Neuronal stem cell (in vitro differentiated cells): ENCODE measurements around the gene RFLNA.
A peak's percentile ranks its signal among the peaks of the same experiment; 100 is the strongest.

Source experiments
- DNase-seq: peaks from one replicate; pipeline ENCODE4 v3.0.0-alpha.2; 2013; ENCODE audit warnings: low spot score
- H2AFZ ChIP-seq: one replicate; pipeline ENCODE4 v1.6.1; 2013; ENCODE audit warnings: mild to moderate bottlenecking, low read length, inconsistent platforms
- H2AK5ac ChIP-seq: 2 replicates; pipeline ENCODE4 v1.6.1; 2013; ENCODE audit warnings: low read depth, mild to moderate bottlenecking, inconsistent platforms, low read length, moderate library complexity, mixed read lengths
- H2BK120ac ChIP-seq: 2 replicates; pipeline ENCODE4 v1.6.1; 2013; ENCODE audit warnings: low read depth, mild to moderate bottlenecking, inconsistent platforms, low read length, moderate library complexity, mixed read lengths
- H2BK12ac ChIP-seq: one replicate; pipeline ENCODE4 v1.6.1; 2013; ENCODE audit warnings: low read length, inconsistent platforms
- H2BK15ac ChIP-seq: 2 replicates; pipeline ENCODE4 v1.6.1; 2013; ENCODE audit warnings: mild to moderate bottlenecking, low read length, inconsistent platforms, mixed read lengths
- H2BK5ac ChIP-seq: one replicate; pipeline ENCODE4 v1.6.1; 2013; ENCODE audit warnings: inconsistent platforms, mild to moderate bottlenecking, low read length, moderate library complexity
- H3K14ac ChIP-seq: one replicate; pipeline ENCODE4 v1.6.1; 2013; ENCODE audit warnings: low read length, inconsistent platforms
- H3K18ac ChIP-seq: 2 replicates; pipeline ENCODE4 v1.6.1; 2013; ENCODE audit warnings: low read length, inconsistent platforms
- H3K23ac ChIP-seq: 2 replicates; pipeline ENCODE4 v1.6.1; 2013; ENCODE audit warnings: low read depth, mild to moderate bottlenecking, mixed read lengths, low read length, inconsistent platforms; ENCODE audit not compliant: poor library complexity
- H3K27ac ChIP-seq: replicated peaks from 3 replicates; pipeline ENCODE4 v1.5.1; 2013; ENCODE audit warnings: low read length, inconsistent platforms
- H3K27me3 ChIP-seq, 3 experiments: 2 replicates each; pipeline ENCODE4 v1.6.1; 2013; ENCODE audit warnings: low read length in 3 of 3, mild to moderate bottlenecking in 2 of 3, inconsistent platforms in 1 of 3, low read depth in 1 of 3, mixed read lengths in 1 of 3, moderate library complexity in 1 of 3; ENCODE audit not compliant: control insufficient read depth in 3 of 3, insufficient read depth in 3 of 3
- H3K36me3 ChIP-seq, 2 donors: replicated peaks in 1 of 2; 2 replicates each; pipeline ENCODE4 v1.6.1; 2013; ENCODE audit warnings: low read length in 2 of 2; ENCODE audit not compliant: control insufficient read depth in 2 of 2, insufficient read depth in 2 of 2
- H3K4ac ChIP-seq: 2 replicates; pipeline ENCODE4 v1.6.1; 2013; ENCODE audit warnings: inconsistent platforms, mild to moderate bottlenecking, low read length, moderate library complexity
- H3K4me1 ChIP-seq, 2 donors: 1 replicate in 1 of 2; 2 replicates in 1 of 2; pipeline ENCODE4 v1.6.1; 2013; ENCODE audit warnings: low read length in 2 of 2, low read depth in 1 of 2; ENCODE audit not compliant: control insufficient read depth in 2 of 2, insufficient read depth in 1 of 2
- H3K4me2 ChIP-seq: one replicate; pipeline ENCODE4 v1.6.1; 2013; ENCODE audit warnings: mild to moderate bottlenecking, low read length, inconsistent platforms; ENCODE audit not compliant: insufficient read depth, poor library complexity, severe bottlenecking
- H3K4me3 ChIP-seq, 2 donors: 2 replicates each; pipeline ENCODE4 v1.5.1; 2013; ENCODE audit warnings: low read length in 2 of 2, mild to moderate bottlenecking in 2 of 2, inconsistent platforms in 1 of 2, moderate library complexity in 1 of 2
- H3K79me1 ChIP-seq: one replicate; pipeline ENCODE4 v1.6.1; 2013; ENCODE audit warnings: low read depth, mild to moderate bottlenecking, inconsistent platforms, low read length, moderate library complexity
- H3K9ac ChIP-seq: one replicate; pipeline ENCODE4 v1.6.1; 2013; ENCODE audit warnings: mild to moderate bottlenecking, low read depth, low read length, inconsistent platforms; ENCODE audit not compliant: poor library complexity
- H3K9me3 ChIP-seq, 2 donors: replicated peaks in 1 of 2; 2 replicates each; pipeline versions ENCODE3 to v1.6.1; 2013; ENCODE audit warnings: low read length in 2 of 2, mild to moderate bottlenecking in 2 of 2, inconsistent platforms in 1 of 2, low read depth in 1 of 2, mixed read lengths in 1 of 2, moderate library complexity in 1 of 2; ENCODE audit not compliant: control insufficient read depth in 2 of 2, insufficient read depth in 1 of 2
- H4K8ac ChIP-seq: one replicate; pipeline ENCODE4 v1.6.1; 2013; ENCODE audit warnings: low read depth, mild to moderate bottlenecking, inconsistent platforms, low read length, moderate library complexity
- H4K91ac ChIP-seq: one replicate; pipeline ENCODE4 v1.6.1; 2013; ENCODE audit warnings: low read length, low read depth, mild to moderate bottlenecking, inconsistent platforms; ENCODE audit not compliant: poor library complexity
- WGBS, 2 donors: extraction: QIAGEN DNeasy Blood & Tissue Kit; methylation state at CpG; one replicate each; pipeline ENCODE4 v1.1.7; 2013; ENCODE audit warnings: missing lambda C conversion rate in 2 of 2, mixed read lengths in 1 of 2; ENCODE audit not compliant: insufficient read length in 2 of 2, insufficient replicate concordance in 1 of 2; ENCODE audit errors: extremely low coverage in 2 of 2; 5-methylcytosine and 5-hydroxymethylcytosine counted together

Gene RFLNA

GRCh38 chr12:124336184-124336437, 41.2 kb downstream of the RFLNA start:
- H4K8ac ChIP-seq = no peak overlapping the region
- H2AK5ac ChIP-seq = peak overlapping the region; percentile 56
- H3K14ac ChIP-seq = no peak overlapping the region
- H3K4me1 ChIP-seq = peaks cover 6 to 13% of the 10 kb centered on the region in 2 donors
- no peak overlapping the region for H2BK120ac ChIP-seq
- H3K4me3 ChIP-seq = no peak overlapping the region
- no peak overlapping the region for H4K91ac ChIP-seq
- peak overlapping the region; percentile 21 for H3K9ac ChIP-seq
- H3K4me2 ChIP-seq = no peak overlapping the region
- H3K36me3 ChIP-seq = peaks cover 33 to 67% of the 10 kb centered on the region in 2 donors
- no peak overlapping the region for H2AFZ ChIP-seq
- peak overlapping the region; percentile 59 for H3K18ac ChIP-seq
- H3K4ac ChIP-seq = no peak overlapping the region
- no peak overlapping the region for H2BK5ac ChIP-seq
- no peaks in the 10 kb centered on the region for H3K27me3 ChIP-seq
- H3K79me1 ChIP-seq = peaks cover 3% of the 10 kb centered on the region
- H3K27ac ChIP-seq = no peak overlapping the region
- no peak overlapping the region for H3K23ac ChIP-seq
- no peak overlapping the region for H2BK15ac ChIP-seq
- no CpG with 5 or more reads among the region's 12 CpGs for WGBS, 2 donors
- H2BK12ac ChIP-seq = no peak overlapping the region
- no peak for DNase-seq
- H3K9me3 ChIP-seq = peaks cover 0 to 2% of the 10 kb centered on the region in 2 donors

GRCh38 chr12:124336742-124337520, 42.0 kb downstream of the RFLNA start:
- WGBS, 2 donors = no CpG with 5 or more reads among the region's 40 CpGs

GRCh38 chr12:124337622-124338021, 42.7 kb downstream of the RFLNA start:
- no peak overlapping the region for H4K91ac ChIP-seq
- H3K23ac ChIP-seq = no peak overlapping the region
- peaks cover 6 to 13% of the 10 kb centered on the region in 2 donors for H3K4me1 ChIP-seq
- H2AFZ ChIP-seq = no peak overlapping the region
- no peak overlapping the region for H3K9ac ChIP-seq
- H3K4ac ChIP-seq = no peak overlapping the region
- no peak overlapping the region for H3K4me2 ChIP-seq
- H4K8ac ChIP-seq = no peak overlapping the region
- no peak overlapping the region for H2BK12ac ChIP-seq
- H3K79me1 ChIP-seq = peaks cover 6% of the 10 kb centered on the region
- peaks cover 0 to 2% of the 10 kb centered on the region in 2 donors for H3K9me3 ChIP-seq
- no peak overlapping the region for H3K18ac ChIP-seq
- peak overlapping the region; percentile 31 for H3K14ac ChIP-seq
- no CpG with 5 or more reads among the region's 14 CpGs for WGBS, 2 donors
- H3K27me3 ChIP-seq = no peaks in the 10 kb centered on the region
- no peak for DNase-seq
- H3K36me3 ChIP-seq = peaks cover 33 to 64% of the 10 kb centered on the region in 2 donors
- H3K4me3 ChIP-seq = no peak overlapping the region
- no peak overlapping the region for H2AK5ac ChIP-seq
- no peak overlapping the region for H2BK120ac ChIP-seq
- no peak overlapping the region for H2BK15ac ChIP-seq
- H2BK5ac ChIP-seq = no peak overlapping the region
- peak overlapping the region; percentile 11 for H3K27ac ChIP-seq

More at GRCh38 chr12:124336742-124337520, 42.0 kb downstream of the RFLNA start:
- no peak overlapping the region for H3K18ac ChIP-seq
- H4K8ac ChIP-seq = no peak overlapping the region
- no peak overlapping the region for H3K4me3 ChIP-seq
- no peak overlapping the region for H2BK12ac ChIP-seq
- peaks cover 0 to 2% of the 10 kb centered on the region in 2 donors for H3K9me3 ChIP-seq
- peak overlapping the region; percentile 48 for H3K23ac ChIP-seq
- H3K27ac ChIP-seq = no peak overlapping the region
- H3K36me3 ChIP-seq = peaks cover 35 to 67% of the 10 kb centered on the region in 2 donors
- H2AK5ac ChIP-seq = no peak overlapping the region
- H2BK15ac ChIP-seq = no peak overlapping the region
- H2BK120ac ChIP-seq = no peak overlapping the region
- no peak overlapping the region for H2BK5ac ChIP-seq
- H4K91ac ChIP-seq = no peak overlapping the region
- H3K79me1 ChIP-seq = peaks cover 5% of the 10 kb centered on the region
- no peak for DNase-seq
- no peak overlapping the region for H3K9ac ChIP-seq
- no peak overlapping the region for H3K4me2 ChIP-seq
- no peaks in the 10 kb centered on the region for H3K27me3 ChIP-seq
- no peak overlapping the region for H3K14ac ChIP-seq
- no peak overlapping the region for H3K4ac ChIP-seq
- H2AFZ ChIP-seq = no peak overlapping the region
- H3K4me1 ChIP-seq = peaks cover 6 to 13% of the 10 kb centered on the region in 2 donors

GRCh38 chr12:124338448-124338847, 43.6 kb downstream of the RFLNA start:
- Histone ChIP-seq H3K4ac (no peak overlapping the region), H4K91ac (no peak overlapping the region), H3K9me3 (peaks cover 0 to 5% of the 10 kb centered on the region in 2 donors), H3K14ac (no peak overlapping the region), H3K4me2 (no peak overlapping the region), H2AK5ac (no peak overlapping the region), H4K8ac (no peak overlapping the region), H3K23ac (no peak overlapping the region), H3K18ac (no peak overlapping the region), H2BK5ac (no peak overlapping the region), H3K36me3 (peaks cover 36 to 66% of the 10 kb centered on the region in 2 donors), H3K27me3 (no peaks in the 10 kb centered on the region), H2BK12ac (no peak overlapping the region), H3K9ac (no peak overlapping the region), H3K4me1 (peaks cover 6 to 13% of the 10 kb centered on the region in 2 donors), H2AFZ (no peak overlapping the region), H3K27ac (no peak overlapping the region), H2BK120ac (no peak overlapping the region), H3K79me1 (peaks cover 6% of the 10 kb centered on the region), H3K4me3 (no peak overlapping the region), H2BK15ac (no peak overlapping the region)
- DNase-seq = no peak
- 100% methylated on average over 2 of the region's 6 CpGs; no CpG with 5 or more reads in 1 of the 2 donors for WGBS, 2 donors
